ENCODE data around the gene PXYLP1.

DNA sequence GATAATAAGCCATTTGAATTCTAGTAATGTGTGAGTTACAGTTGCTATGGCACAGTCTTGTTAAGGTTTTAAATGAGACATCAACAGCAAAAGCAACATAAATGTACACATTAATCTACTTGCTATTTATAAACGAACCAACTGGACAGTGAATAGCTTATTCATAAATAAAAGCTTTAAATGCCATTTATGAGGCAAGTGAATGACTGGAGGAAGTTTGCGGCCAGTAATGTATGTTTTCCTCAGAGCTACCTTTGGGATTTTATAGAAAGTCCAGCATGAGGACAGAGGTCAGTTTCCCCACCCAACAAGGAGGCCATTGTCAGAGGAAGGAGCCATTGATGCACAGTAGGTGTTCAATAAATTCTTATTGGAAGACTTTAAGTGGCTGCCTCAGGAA is 48.0 kb upstream of the PXYLP1 start:
- TF ChIP-seq MAFF (IDR thresholded peaks at IDR 0.05; ENCODE audit: low read length) (no peak), CEBPG (CRISPR knock-in tag; IDR thresholded peaks at IDR 0.05) (no peak), CEBPG (tag; conservative IDR thresholded peaks at IDR 0.05 in 1 of 2, IDR thresholded peaks at IDR 0.05 in 1 of 2) (no peak), ZNF143 (CRISPR knock-in tag; IDR thresholded peaks at IDR 0.05) (no peak), FOXK2 (conservative IDR thresholded peaks at IDR 0.05 in 1 of 2, IDR thresholded peaks at IDR 0.05 in 1 of 2; ENCODE audit: low read depth in 2 of 2) (no peak), RFX7 (CRISPR knock-in tag; IDR thresholded peaks at IDR 0.05) (no peak), POLR2A (conservative IDR thresholded peaks at IDR 0.05) (no peak), ATF7 (IDR thresholded peaks at IDR 0.05) (no peak), POLR2AphosphoS5 (IDR thresholded peaks at IDR 0.05; ENCODE audit: control insufficient read depth, insufficient read depth, low read depth, low read length) (no peak)
- TF ChIP-seq, protein P1, sequence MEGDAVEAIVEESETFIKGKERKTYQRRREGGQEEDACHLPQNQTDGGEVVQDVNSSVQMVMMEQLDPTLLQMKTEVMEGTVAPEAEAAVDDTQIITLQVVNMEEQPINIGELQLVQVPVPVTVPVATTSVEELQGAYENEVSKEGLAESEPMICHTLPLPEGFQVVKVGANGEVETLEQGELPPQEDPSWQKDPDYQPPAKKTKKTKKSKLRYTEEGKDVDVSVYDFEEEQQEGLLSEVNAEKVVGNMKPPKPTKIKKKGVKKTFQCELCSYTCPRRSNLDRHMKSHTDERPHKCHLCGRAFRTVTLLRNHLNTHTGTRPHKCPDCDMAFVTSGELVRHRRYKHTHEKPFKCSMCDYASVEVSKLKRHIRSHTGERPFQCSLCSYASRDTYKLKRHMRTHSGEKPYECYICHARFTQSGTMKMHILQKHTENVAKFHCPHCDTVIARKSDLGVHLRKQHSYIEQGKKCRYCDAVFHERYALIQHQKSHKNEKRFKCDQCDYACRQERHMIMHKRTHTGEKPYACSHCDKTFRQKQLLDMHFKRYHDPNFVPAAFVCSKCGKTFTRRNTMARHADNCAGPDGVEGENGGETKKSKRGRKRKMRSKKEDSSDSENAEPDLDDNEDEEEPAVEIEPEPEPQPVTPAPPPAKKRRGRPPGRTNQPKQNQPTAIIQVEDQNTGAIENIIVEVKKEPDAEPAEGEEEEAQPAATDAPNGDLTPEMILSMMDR (IDR thresholded peaks at IDR 0.05 in 2 of 3, conservative IDR thresholded peaks at IDR 0.05 in 1 of 3; ENCODE audit: insufficient read depth in 2 of 3, low read depth in 1 of 3, low read length in 3 of 3): no peak
- TF ChIP-seq, protein P2, sequence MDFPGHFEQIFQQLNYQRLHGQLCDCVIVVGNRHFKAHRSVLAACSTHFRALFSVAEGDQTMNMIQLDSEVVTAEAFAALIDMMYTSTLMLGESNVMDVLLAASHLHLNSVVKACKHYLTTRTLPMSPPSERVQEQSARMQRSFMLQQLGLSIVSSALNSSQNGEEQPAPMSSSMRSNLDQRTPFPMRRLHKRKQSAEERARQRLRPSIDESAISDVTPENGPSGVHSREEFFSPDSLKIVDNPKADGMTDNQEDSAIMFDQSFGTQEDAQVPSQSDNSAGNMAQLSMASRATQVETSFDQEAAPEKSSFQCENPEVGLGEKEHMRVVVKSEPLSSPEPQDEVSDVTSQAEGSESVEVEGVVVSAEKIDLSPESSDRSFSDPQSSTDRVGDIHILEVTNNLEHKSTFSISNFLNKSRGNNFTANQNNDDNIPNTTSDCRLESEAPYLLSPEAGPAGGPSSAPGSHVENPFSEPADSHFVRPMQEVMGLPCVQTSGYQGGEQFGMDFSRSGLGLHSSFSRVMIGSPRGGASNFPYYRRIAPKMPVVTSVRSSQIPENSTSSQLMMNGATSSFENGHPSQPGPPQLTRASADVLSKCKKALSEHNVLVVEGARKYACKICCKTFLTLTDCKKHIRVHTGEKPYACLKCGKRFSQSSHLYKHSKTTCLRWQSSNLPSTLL (IDR thresholded peaks at IDR 0.05): no peak
- TF ChIP-seq, protein P3, sequence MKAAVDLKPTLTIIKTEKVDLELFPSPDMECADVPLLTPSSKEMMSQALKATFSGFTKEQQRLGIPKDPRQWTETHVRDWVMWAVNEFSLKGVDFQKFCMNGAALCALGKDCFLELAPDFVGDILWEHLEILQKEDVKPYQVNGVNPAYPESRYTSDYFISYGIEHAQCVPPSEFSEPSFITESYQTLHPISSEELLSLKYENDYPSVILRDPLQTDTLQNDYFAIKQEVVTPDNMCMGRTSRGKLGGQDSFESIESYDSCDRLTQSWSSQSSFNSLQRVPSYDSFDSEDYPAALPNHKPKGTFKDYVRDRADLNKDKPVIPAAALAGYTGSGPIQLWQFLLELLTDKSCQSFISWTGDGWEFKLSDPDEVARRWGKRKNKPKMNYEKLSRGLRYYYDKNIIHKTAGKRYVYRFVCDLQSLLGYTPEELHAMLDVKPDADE (conservative IDR thresholded peaks at IDR 0.05; ENCODE audit: control insufficient read depth, low read depth, low read length): no peak

Measured in K562 (cell line).